Measurements from ENCODE around the gene DNAH1. TPM values are rescaled to one million over a fixed set of nuclear protein-coding genes. Genes with fewer than 3 reads are reported as not detected.

DNAH1 gene
- total and polyA plus RNA-seq, 2 donors (not counting 1 experiment from before 2014, with no cell fraction given): 47.2 to 59.2 TPM

DNA sequence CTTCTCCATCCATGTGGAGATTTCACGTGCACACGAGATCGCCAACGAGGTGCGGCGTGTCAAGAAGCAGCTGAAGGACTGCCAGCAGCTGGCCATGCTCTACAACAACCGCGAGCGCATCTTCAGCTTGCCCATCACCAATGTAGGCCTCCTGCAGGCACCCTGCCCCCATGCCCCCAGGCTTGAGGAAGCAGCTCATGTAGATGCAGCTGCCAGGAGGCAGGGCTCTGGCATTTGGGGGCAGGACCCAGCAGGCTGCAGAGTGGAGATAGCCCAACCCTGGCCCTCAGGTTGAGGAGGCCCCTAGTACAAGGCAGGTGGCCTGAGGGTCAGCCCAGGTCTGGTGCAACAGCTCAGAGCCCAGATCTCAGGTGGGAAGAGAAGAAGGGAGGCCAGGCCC, 36.4 kb downstream of the DNAH1 start:
- no peak overlapping the region for H3K4me3 ChIP-seq (ENCODE audit: control extremely low read depth in 1 of 5, extremely low read depth in 1 of 5, insufficient read depth in 1 of 5, low read depth in 2 of 5, low read length in 4 of 5)
- Mint-ChIP-seq H3K4me3 (no peak overlapping the region), H3K27ac (no peak overlapping the region), H3K4me1 (no peaks in the 10 kb centered on the region), H3K27me3 (no peaks in the 10 kb centered on the region), H3K9me3 (ENCODE audit: insufficient read depth) (no peaks in the 10 kb centered on the region)
- H3K4me2 ChIP-seq (replicated peaks; ENCODE audit: low read depth, low read length, poor library complexity, severe bottlenecking): no peak overlapping the region
- TF ChIP-seq, protein P1, sequence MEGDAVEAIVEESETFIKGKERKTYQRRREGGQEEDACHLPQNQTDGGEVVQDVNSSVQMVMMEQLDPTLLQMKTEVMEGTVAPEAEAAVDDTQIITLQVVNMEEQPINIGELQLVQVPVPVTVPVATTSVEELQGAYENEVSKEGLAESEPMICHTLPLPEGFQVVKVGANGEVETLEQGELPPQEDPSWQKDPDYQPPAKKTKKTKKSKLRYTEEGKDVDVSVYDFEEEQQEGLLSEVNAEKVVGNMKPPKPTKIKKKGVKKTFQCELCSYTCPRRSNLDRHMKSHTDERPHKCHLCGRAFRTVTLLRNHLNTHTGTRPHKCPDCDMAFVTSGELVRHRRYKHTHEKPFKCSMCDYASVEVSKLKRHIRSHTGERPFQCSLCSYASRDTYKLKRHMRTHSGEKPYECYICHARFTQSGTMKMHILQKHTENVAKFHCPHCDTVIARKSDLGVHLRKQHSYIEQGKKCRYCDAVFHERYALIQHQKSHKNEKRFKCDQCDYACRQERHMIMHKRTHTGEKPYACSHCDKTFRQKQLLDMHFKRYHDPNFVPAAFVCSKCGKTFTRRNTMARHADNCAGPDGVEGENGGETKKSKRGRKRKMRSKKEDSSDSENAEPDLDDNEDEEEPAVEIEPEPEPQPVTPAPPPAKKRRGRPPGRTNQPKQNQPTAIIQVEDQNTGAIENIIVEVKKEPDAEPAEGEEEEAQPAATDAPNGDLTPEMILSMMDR (IDR thresholded peaks at IDR 0.05): no peak
- TF ChIP-seq EZH2 (IDR thresholded peaks at IDR 0.05; ENCODE audit: borderline replicate concordance, insufficient read depth, low read depth, low read length, poor library complexity, severe bottlenecking): no peak
- no peaks in the 10 kb centered on the region for H3K9me3 ChIP-seq (ENCODE audit: control extremely low read depth in 1 of 3, control insufficient read depth in 2 of 3, insufficient read depth in 1 of 3, low read length in 2 of 3)
- no peak overlapping the region for H3K27ac ChIP-seq (ENCODE audit: low read length in 2 of 2)
- 93% methylated on average over 9 of the region's 9 CpGs for WGBS (ENCODE audit: insufficient coverage)
- H3K4me1 ChIP-seq (ENCODE audit: control insufficient read depth in 2 of 2, insufficient read depth in 2 of 2, low read length in 2 of 2): no peaks in the 10 kb centered on the region
- intact Hi-C loops (cut with micrococcal nuclease): no loop called here
- no peak overlapping the region for H3K9ac ChIP-seq (ENCODE audit: low read length)
- H3K27me3 ChIP-seq (replicated peaks in 1 of 4; ENCODE audit: control extremely low read depth in 1 of 4, control insufficient read depth in 3 of 4, insufficient read depth in 4 of 4, low read length in 3 of 4): no peaks in the 10 kb centered on the region
- ChIA-PET CTCF (no interaction called here), POLR2A (no interaction called here)
- no peaks in the 10 kb centered on the region for H3K79me2 ChIP-seq (ENCODE audit: control insufficient read depth, insufficient read depth, low read length)
- H4K20me1 ChIP-seq (ENCODE audit: control insufficient read depth, insufficient read depth, low read length, poor library complexity, severe bottlenecking): no peaks in the 10 kb centered on the region
- no peak overlapping the region for H2AFZ ChIP-seq (ENCODE audit: insufficient read depth, low read depth, low read length, poor library complexity, severe bottlenecking)
- H3K36me3 ChIP-seq (replicated peaks in 1 of 2; ENCODE audit: control extremely low read depth in 1 of 2, control insufficient read depth in 1 of 2, extremely low read depth in 1 of 2, insufficient read depth in 2 of 2, low read length in 1 of 2): peaks cover 0 to 50% of the 10 kb centered on the region in 2 experiments
- DNase-seq (no peak), ATAC-seq (ENCODE audit: low read depth) (no peak)

DNA sequence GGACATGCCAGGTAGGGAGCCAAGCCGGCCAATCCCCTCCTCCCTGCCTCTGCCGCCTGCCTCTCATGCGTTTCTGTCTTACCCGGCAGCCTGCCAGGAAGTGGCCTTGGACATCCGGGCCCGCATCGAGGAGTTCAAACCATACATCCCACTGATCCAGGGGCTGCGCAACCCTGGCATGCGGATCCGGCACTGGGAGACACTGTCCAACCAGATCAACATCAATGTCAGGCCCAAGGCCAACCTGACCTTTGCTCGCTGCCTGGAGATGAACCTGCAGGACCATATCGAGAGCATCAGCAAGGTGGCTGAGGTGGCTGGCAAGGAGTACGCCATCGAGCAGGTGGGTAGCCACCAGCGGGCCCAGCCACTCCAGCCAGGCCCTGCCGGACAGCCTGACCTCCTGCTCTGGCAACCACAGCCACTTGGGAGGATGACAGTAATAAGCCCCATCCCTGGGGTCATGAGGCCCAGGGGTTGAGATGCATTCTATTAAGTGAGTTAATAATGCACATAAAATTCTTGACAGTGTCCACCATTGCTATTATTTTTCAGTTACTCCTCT, 37.3 kb downstream of the DNAH1 start:
- DNase-seq: no peak
- Histone ChIP-seq H3K9me3 (ENCODE audit: control extremely low read depth in 1 of 3, control insufficient read depth in 2 of 3, insufficient read depth in 1 of 3, low read length in 2 of 3) (no peaks in the 10 kb centered on the region), H2AFZ (ENCODE audit: insufficient read depth, low read depth, low read length, poor library complexity, severe bottlenecking) (no peak overlapping the region), H3K79me2 (ENCODE audit: control insufficient read depth, insufficient read depth, low read length) (no peaks in the 10 kb centered on the region), H4K20me1 (ENCODE audit: control insufficient read depth, insufficient read depth, low read length, poor library complexity, severe bottlenecking) (no peaks in the 10 kb centered on the region), H3K36me3 (replicated peaks in 1 of 2; ENCODE audit: control extremely low read depth in 1 of 2, control insufficient read depth in 1 of 2, extremely low read depth in 1 of 2, insufficient read depth in 2 of 2, low read length in 1 of 2) (peaks cover 0 to 57% of the 10 kb centered on the region in 2 experiments), H3K27me3 (replicated peaks in 1 of 4; ENCODE audit: control extremely low read depth in 1 of 4, control insufficient read depth in 3 of 4, insufficient read depth in 4 of 4, low read length in 3 of 4) (no peaks in the 10 kb centered on the region), H3K4me1 (ENCODE audit: control insufficient read depth in 2 of 2, insufficient read depth in 2 of 2, low read length in 2 of 2) (no peaks in the 10 kb centered on the region), H3K4me2 (replicated peaks; ENCODE audit: low read depth, low read length, poor library complexity, severe bottlenecking) (no peak overlapping the region), H3K4me3 (ENCODE audit: control extremely low read depth in 1 of 5, extremely low read depth in 1 of 5, insufficient read depth in 1 of 5, low read depth in 2 of 5, low read length in 4 of 5) (no peak overlapping the region), H3K9ac (ENCODE audit: low read length) (no peak overlapping the region), H3K27ac (ENCODE audit: low read length in 2 of 2) (no peak overlapping the region)
- Mint-ChIP-seq H3K27ac (no peak overlapping the region), H3K4me3 (no peak overlapping the region), H3K27me3 (no peaks in the 10 kb centered on the region), H3K4me1 (no peaks in the 10 kb centered on the region), H3K9me3 (ENCODE audit: insufficient read depth) (no peaks in the 10 kb centered on the region)
- ATAC-seq (ENCODE audit: low read depth): no peak
- no peak for TF ChIP-seq EZH2 (IDR thresholded peaks at IDR 0.05; ENCODE audit: borderline replicate concordance, insufficient read depth, low read depth, low read length, poor library complexity, severe bottlenecking)
- TF ChIP-seq, protein P1 (IDR thresholded peaks at IDR 0.05): no peak
- intact Hi-C loops (cut with micrococcal nuclease): no loop called here
- 98% methylated on average over 16 of the region's 16 CpGs for WGBS (ENCODE audit: insufficient coverage)
- ChIA-PET POLR2A (no interaction called here), CTCF (no interaction called here)
